DMS53 treated with DMSO at 0.1 percent for 48 hours (cell line): ENCODE results near the gene PRSS16.
"Not testable (repeated sequence)": the region's sequence is repeated elsewhere in the genome, so short reads cannot be mapped to it uniquely, and the experiment has no call there.

Experiments
- DNase-seq: peaks from one replicate; lab custom pipeline; 2025; ENCODE audit not compliant: unreplicated experiment; lab: John Stamatoyannopoulos, UW

Gene PRSS16

GRCh38 chr6:27247133-27247836, at the start of gene PRSS16:
Gene PRSS16, plus strand, starts transcription at chr6:27247701. Its CDS starts 37 bp downstream, at chr6:27247738.
- no peak for DNase-seq

- DNase-seq: no peak
Observed at GRCh38 chr6:27205375-27206278, 41.9 kb upstream of the PRSS16 start.

GRCh38 chr6:27206806-27207205, 40.7 kb upstream of the PRSS16 start:
- DNase-seq: no peak

- DNase-seq: no peak
Observed at GRCh38 chr6:27208042-27208441, 39.5 kb upstream of the PRSS16 start.

GRCh38 chr6:27209196-27209595, 38.3 kb upstream of the PRSS16 start:
- no peak for DNase-seq

GRCh38 chr6:27209659-27210269, 37.7 kb upstream of the PRSS16 start:
- no peak for DNase-seq

GRCh38 chr6:27213091-27213517, 34.4 kb upstream of the PRSS16 start:
- not testable (repeated sequence) for DNase-seq

- DNase-seq: no peak
Observed at GRCh38 chr6:27213544-27214125, 33.9 kb upstream of the PRSS16 start.

GRCh38 chr6:27214126-27214601, 33.3 kb upstream of the PRSS16 start:
- no peak for DNase-seq

GRCh38 chr6:27216874-27217273, 30.6 kb upstream of the PRSS16 start:
- DNase-seq: no peak

- DNase-seq: not testable (repeated sequence)
Observed at GRCh38 chr6:27222971-27223370, 24.5 kb upstream of the PRSS16 start.

GRCh38 chr6:27224729-27225128, 22.8 kb upstream of the PRSS16 start:
- DNase-seq: no peak

- DNase-seq: no peak
Observed at GRCh38 chr6:27228963-27229477, 18.5 kb upstream of the PRSS16 start.

- DNase-seq: no peak
Observed at GRCh38 chr6:27230758-27231111, 16.8 kb upstream of the PRSS16 start.

- DNase-seq: no peak
Observed at GRCh38 chr6:27234576-27234975, 12.9 kb upstream of the PRSS16 start.

GRCh38 chr6:27237089-27237803, 10.3 kb upstream of the PRSS16 start:
- DNase-seq: no peak

- no peak for DNase-seq
Observed at GRCh38 chr6:27238010-27238983, 9.2 kb upstream of the PRSS16 start.

GRCh38 chr6:27239258-27239657, 8.2 kb upstream of the PRSS16 start:
- DNase-seq: no peak

- DNase-seq: no peak
Observed at GRCh38 chr6:27241443-27241842, 6.1 kb upstream of the PRSS16 start.
